ENCODE measurements around the gene PSMD7. TPM values are rescaled to one million over a fixed set of nuclear protein-coding genes. Genes with fewer than 3 reads are reported as not detected.
A peak's percentile ranks its signal among the peaks of the same experiment; 100 is the strongest.
"Not testable (repeated sequence)": the region's sequence is repeated elsewhere in the genome, so short reads cannot be mapped to it uniquely, and the experiment has no call there.

PSMD7 gene
- total RNA-seq, 6 experiments from 2014 or later = 94.8 to 120 (median 103) TPM

DNA sequence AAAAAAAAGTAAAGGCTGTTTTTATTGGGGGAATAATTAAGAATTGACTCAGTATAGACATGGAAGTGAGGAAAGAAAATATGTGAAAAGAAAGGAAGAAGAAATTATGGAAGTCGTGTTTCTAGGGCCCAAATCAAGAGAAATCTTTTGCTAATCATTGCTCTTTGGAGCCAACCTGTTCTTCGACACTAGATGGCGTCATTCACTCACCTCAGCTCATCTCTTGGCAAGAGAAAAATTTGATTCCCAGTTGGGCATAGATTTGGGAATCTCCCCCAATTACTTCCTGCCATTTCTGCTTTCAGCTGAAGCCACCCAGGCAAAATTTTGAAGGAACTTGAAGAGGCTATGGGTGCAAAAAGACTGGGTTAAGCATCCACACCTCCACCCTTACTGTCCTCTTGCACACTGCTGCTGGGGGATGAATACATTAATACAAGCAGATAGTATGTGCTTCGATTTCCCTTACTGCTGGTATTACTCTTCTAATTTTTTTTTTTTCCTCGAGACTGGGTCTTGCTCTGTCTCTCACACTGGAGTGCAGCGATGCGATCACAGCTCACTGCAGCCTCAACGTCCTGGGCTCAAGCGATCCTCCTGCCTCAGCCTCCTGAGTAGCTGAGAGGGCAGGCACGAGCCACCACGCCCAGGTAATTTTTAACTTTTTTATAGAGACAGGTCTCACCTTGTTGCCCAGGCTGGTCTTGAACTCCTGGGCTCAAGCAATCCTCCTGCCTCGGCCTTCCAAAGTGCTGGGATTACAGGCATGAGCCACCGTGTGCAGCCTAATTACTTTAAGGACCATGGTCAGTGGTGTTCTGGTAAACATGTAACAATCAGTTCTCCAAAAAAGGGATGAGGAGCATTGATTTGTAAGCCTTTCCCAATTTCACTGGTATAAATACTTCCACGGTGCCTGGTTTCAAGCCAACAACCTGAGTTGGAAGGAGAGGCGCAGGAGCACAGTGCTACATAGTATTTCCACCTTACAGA lies 13.5 kb downstream of the PSMD7 start:
- no peak overlapping the region for H3K27ac Mint-ChIP-seq
- no peaks in the 10 kb centered on the region for H3K9me3 Mint-ChIP-seq
- H3K27me3 Mint-ChIP-seq (ENCODE audit: insufficient read depth) = peaks cover 2% of the 10 kb centered on the region; the same call in 1 of the 2 replicates
- peaks cover 11% of the 10 kb centered on the region for H3K36me3 Mint-ChIP-seq (ENCODE audit: low read depth)
- no peaks in the 10 kb centered on the region for H3K4me1 Mint-ChIP-seq (ENCODE audit: low read depth)
- DNase-seq = peak; percentile 50
- TF ChIP-seq CTCF (IDR thresholded peaks at IDR 0.05) = peak; percentile 87
- H3K4me3 Mint-ChIP-seq = no peak overlapping the region

DNA sequence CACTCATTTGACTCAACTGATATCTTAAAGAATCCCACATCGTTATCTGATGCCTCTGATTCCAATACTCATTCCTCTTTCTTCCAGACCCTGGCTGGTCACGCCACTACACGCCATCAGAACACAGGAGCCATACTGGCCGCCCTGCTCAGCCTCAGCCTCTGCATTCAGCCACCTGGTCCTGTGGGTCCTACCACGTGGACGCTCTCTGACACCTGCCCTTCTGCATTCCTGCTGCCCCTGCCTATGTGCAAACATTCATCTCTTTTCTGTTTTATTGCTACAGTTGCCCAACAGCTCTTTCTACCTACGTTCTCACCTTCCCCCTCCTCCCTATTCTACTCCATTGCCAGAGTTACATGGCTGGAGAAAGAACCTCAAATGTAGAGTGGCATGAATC lies 18.4 kb downstream of the PSMD7 start:
- H3K4me1 Mint-ChIP-seq (ENCODE audit: low read depth) = no peaks in the 10 kb centered on the region
- no peaks in the 10 kb centered on the region; the same call in 1 of the 2 replicates for H3K27me3 Mint-ChIP-seq (ENCODE audit: insufficient read depth)
- no peak overlapping the region for H3K4me3 Mint-ChIP-seq
- no peak for DNase-seq
- TF ChIP-seq CTCF (IDR thresholded peaks at IDR 0.05) = no peak
- H3K9me3 Mint-ChIP-seq = no peaks in the 10 kb centered on the region
- peaks cover 6% of the 10 kb centered on the region for H3K36me3 Mint-ChIP-seq (ENCODE audit: low read depth)
- no peak overlapping the region for H3K27ac Mint-ChIP-seq

GRCh38 chr16:74320707-74321106 lies 24.1 kb downstream of the PSMD7 start:
- H3K36me3 Mint-ChIP-seq (ENCODE audit: low read depth) = 0 out of 2 replicates have a peak, but pooled peaks cover under 1% of the 10 kb centered on the region
- TF ChIP-seq CTCF (IDR thresholded peaks at IDR 0.05) = no peak
- no peak overlapping the region for H3K4me3 Mint-ChIP-seq
- H3K27ac Mint-ChIP-seq = no peak overlapping the region
- no peaks in the 10 kb centered on the region for H3K9me3 Mint-ChIP-seq
- no peaks in the 10 kb centered on the region; the same call in 1 of the 2 replicates for H3K27me3 Mint-ChIP-seq (ENCODE audit: insufficient read depth)
- DNase-seq = no peak
- H3K4me1 Mint-ChIP-seq (ENCODE audit: low read depth) = no peaks in the 10 kb centered on the region

GRCh38 chr16:74321356-74321755 lies 24.7 kb downstream of the PSMD7 start:
- Mint-ChIP-seq H3K27ac (no peak overlapping the region), H3K36me3 (ENCODE audit: low read depth) (peaks cover 5% of the 10 kb centered on the region; the same call in 1 of the 2 replicates), H3K4me1 (ENCODE audit: low read depth) (no peaks in the 10 kb centered on the region), H3K9me3 (no peaks in the 10 kb centered on the region), H3K4me3 (no peak overlapping the region), H3K27me3 (ENCODE audit: insufficient read depth) (no peaks in the 10 kb centered on the region; the same call in 1 of the 2 replicates)
- no peak for TF ChIP-seq CTCF (IDR thresholded peaks at IDR 0.05)
- no peak for DNase-seq

GRCh38 chr16:74322301-74322710 lies 25.7 kb downstream of the PSMD7 start:
- no peak for DNase-seq
- H3K9me3 Mint-ChIP-seq = no peaks in the 10 kb centered on the region
- H3K27me3 Mint-ChIP-seq (ENCODE audit: insufficient read depth) = no peaks in the 10 kb centered on the region; the same call in 1 of the 2 replicates
- no peak overlapping the region for H3K27ac Mint-ChIP-seq
- no peak for TF ChIP-seq CTCF (IDR thresholded peaks at IDR 0.05)
- no peaks in the 10 kb centered on the region for H3K4me1 Mint-ChIP-seq (ENCODE audit: low read depth)
- peaks cover 10% of the 10 kb centered on the region; the same call in 1 of the 2 replicates for H3K36me3 Mint-ChIP-seq (ENCODE audit: low read depth)
- H3K4me3 Mint-ChIP-seq = no peak overlapping the region

- not testable (repeated sequence) for H3K9me3 Mint-ChIP-seq; H3K4me1 Mint-ChIP-seq (ENCODE audit: low read depth); DNase-seq; H3K27ac Mint-ChIP-seq; H3K27me3 Mint-ChIP-seq (ENCODE audit: insufficient read depth); H3K4me3 Mint-ChIP-seq
- H3K36me3 Mint-ChIP-seq (ENCODE audit: low read depth) = peaks cover 10% of the 10 kb centered on the region; the same call in 1 of the 2 replicates
Observed at GRCh38 chr16:74324777-74325176, 28.2 kb downstream of the PSMD7 start.

Measured in HFFc6 (cell line).